B cell (primary cell): Measurements from ENCODE around the gene NDUFS7.

ENCODE experiments used
- CTCF ChIP-seq: fragments of 200-600 bp; IDR thresholded peaks from one replicate; pipeline ENCODE4 v1.8.0; 2022; ENCODE audit warnings: antibody characterized with exemption, mild to moderate bottlenecking
- EZH2 ChIP-seq: IDR thresholded peaks from 2 replicates; pipeline ENCODE4 v1.6.1; 2012; ENCODE audit warnings: borderline replicate concordance, low read depth, mild to moderate bottlenecking, moderate library complexity, low read length; ENCODE audit not compliant: insufficient read depth, poor library complexity, severe bottlenecking

- TF ChIP-seq CTCF: no peak
- no peak for TF ChIP-seq EZH2
Measured at GRCh38 chr19:1431759-1432506, 48.2 kb downstream of the NDUFS7 start.
